ENCODE measurements around the gene NCOA3.

- no peak for TF ChIP-seq CTCF (IDR thresholded peaks at IDR 0.05)
- TF ChIP-seq POLR2A (IDR thresholded peaks at IDR 0.05), result no peak
- TF ChIP-seq POLR2AphosphoS5 (IDR thresholded peaks at IDR 0.05), result no peak
- TF ChIP-seq EP300 (IDR thresholded peaks at IDR 0.05), result no peak
These were observed 12.2 kb upstream of the NCOA3 start for GRCh38 chr20:47489448-47489872.
